GM21390 (cell line): ENCODE data around the gene TACR1.
"Not testable (repeated sequence)": the region's sequence is repeated elsewhere in the genome, so short reads cannot be mapped to it uniquely, and the experiment has no call there.

Source experiments
- ATAC-seq: cut with Tn5 transposase; IDR thresholded peaks from one replicate; pipeline ENCODE4 v1.9.1; 2021; ENCODE audit not compliant: unreplicated experiment

TACR1 gene

DNA sequence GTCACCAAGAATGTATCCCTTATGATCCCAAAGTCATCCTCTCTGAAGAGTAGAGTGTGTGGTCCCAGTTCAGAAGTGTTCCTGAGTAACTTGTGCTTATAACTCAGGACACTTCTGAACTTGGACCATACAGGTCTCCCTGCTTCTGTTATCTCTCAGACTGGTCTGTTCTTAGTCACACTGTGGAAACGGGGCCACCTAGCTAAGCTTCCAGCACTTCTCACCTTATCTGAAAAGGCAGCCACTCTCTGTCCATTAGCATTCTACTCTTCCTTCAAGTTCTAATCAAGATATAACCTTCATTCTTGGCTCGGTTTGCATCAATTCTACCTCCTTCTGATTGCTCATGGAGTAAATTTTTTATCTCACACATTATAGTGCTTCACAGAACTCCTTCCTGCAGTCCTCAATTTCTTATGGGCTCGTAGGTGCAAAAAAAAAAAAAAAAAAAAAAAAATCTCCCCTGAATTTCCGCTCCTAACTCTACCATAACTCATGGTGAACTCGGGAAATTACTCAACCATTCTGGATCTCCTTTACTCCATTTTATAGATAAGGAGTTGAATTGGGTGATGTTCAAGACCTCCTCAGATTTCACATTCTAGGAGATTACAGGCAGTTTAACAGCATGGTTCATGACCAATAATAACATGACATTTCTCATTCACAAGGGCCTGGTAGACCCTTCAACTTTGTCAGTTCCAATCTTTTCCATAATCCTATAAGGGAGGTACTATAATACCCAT is 108.4 kb downstream of the TACR1 start:
- ATAC-seq, result no peak

DNA sequence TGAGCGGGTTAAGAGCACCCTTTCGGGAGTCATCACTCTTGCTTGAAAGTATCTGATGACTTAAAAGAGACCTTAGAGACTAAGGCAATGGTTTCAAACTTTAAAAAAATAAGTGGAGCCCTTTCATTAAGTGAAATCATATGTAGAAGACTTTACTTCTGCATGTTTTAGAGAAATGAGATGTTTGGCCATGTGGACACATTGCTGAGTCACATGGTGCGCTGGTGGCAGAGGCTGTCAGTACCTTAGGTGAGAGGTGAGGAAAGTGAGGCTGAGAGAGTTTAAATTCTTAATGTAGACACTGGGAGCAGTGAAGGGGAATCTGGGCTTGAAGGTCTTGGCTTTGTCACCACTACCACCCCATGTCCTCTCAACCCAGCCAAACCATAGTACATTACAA is 109.8 kb downstream of the TACR1 start:
- ATAC-seq, result no peak

GRCh38 chr2:75088791-75089190 is 110.5 kb downstream of the TACR1 start:
- no peak for ATAC-seq

DNA sequence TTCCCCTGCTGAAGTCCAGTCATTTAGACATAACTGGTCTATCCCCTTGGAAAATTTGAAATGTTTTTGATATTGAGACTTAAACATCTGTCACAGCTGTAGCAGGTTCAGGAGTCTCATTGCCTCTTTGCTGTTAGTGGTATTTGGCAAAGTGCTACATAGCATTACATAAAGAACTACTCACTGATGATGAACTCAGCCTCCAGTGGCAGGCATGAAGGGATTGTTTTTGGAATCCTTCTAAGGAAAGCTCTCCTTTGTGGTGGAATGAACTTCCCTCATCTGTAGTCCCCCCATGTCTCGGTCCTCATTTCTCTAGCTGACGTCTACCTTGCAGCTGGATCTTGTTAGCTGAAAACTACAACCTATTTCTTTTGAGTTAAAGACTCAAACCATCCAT is 111.6 kb downstream of the TACR1 start:
- no peak for ATAC-seq

- no peak for ATAC-seq
Measured at GRCh38 chr2:75079575-75079974, 119.7 kb downstream of the TACR1 start.

DNA sequence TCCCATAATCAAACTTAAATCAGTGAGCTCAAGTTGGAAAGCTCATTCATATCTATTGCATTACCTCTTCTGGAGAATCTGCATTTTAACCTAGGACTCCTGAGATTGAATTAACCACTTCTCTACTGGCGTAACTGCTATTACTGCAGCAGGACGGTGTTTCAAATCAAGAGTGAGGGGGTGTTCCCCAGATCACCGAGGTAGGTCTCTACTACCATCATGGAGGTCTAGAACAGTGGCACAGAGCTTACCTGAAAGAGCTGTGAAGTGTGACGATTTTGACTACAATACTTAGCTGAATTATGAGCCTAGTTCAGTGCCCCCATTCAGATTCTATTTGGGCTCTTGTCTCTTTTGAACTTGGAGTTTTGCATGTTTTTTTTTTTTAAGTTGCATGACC is 121.4 kb downstream of the TACR1 start:
- ATAC-seq, result no peak

- ATAC-seq, result no peak
Measured at GRCh38 chr2:75076088-75076487, 123.2 kb downstream of the TACR1 start.

- ATAC-seq, result no peak
Measured at GRCh38 chr2:75074708-75075107, 124.6 kb downstream of the TACR1 start.

DNA sequence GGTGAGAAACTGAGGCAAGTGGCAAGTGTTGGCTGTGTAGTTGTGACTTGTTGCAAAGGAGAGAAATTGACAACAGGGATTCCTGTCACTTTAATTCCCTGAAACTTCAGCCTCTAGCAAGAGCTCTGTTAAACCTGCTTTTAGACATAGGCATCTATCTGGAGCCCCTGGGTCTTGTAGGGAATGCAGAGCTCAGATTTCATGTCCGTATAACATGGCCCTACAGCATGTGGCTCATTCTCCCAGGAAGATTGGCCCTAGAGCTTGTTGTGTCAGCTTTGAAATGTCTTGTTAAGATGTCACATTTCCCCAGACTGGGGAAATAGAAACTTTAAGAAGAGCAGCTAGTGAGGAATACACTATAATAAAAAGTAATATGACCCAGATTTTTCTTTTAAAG is 125.1 kb downstream of the TACR1 start:
- no peak for ATAC-seq

DNA sequence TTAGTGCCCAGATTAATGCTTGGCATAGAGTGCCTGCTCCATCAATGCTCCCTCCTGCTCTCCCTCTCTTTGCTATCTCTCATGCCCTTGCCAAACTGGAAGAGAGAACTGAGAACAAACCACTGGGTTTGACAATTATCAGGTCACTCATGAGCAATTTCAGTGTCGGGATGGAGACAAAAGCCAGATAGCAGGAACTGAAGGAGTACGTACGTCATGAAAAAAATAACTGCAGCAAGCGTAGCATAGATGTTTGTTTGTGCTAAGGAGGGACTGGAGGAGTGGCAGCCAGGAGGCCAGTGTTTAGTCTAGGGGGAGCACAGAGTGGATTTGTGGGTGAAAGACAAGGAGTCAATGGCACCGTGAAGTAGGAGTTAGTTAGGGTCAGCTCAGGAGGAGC is 127.6 kb downstream of the TACR1 start:
- no peak for ATAC-seq

GRCh38 chr2:75068546-75068945 is 130.8 kb downstream of the TACR1 start:
- no peak for ATAC-seq

GRCh38 chr2:75067506-75067905 is 131.8 kb downstream of the TACR1 start:
- no peak for ATAC-seq

DNA sequence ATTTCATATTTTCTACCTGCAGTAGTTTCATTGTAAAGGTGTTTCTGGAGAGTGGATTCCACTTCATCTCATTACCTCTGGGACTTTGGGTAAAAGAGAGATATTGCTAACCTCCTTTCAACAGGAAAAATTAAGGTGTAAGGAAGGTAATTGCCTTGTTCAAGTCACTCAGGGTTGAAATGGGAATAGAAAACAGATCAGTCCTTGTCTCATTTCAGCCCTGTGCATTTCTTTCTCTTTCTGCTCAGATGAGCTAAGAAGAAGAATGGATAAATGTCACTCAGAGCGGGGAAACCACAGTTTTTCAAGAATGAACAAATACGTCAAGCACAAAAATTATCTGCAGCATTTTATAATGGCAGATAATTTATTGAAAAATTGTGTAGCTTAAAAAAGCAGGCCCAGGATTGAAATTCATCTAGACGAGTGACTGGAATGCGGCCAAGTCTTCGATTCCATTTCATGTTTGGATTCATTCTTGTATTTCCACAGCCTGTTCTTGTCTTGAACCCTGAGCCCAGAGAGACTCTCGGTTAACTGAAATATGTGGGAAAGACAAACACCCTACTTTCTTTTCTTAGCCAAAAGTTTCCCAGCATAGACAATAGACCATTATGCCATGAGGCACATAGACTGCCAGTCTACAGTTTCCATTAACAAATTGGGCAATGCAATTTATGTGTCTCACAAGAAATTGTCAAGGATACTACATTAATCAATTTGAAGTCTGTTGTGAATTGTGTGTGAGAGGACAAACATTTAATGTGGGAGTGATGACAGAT is 133.0 kb downstream of the TACR1 start:
- ATAC-seq, result no peak

DNA sequence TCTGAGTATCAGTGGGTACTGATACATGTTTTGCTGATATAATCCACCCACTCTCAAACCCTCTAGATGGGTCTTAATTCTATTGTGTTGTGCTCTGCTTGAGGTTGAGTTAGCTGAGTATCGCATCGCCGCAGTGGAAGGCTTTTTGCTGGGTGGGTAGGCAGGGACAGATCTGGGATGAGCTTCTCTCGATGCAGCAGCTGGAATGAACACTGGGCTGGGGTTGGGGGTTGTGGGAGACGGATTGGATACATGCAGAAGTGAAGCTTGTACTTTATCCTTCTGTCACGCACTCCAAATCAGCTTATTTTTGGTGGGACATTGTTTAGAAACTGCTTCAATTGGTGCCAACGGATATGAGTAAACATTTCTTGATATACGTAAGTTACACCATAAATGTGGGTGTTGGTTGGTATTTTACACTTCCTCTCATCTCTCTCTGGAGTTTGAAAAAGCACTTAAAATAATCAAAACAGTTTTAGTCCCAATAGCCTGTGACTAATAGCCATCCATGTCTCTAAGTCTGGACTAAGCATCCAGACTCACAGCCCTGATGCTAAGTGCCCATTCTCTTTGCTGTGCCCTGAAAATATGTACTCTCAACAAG is 133.8 kb downstream of the TACR1 start:
- no peak for ATAC-seq

DNA sequence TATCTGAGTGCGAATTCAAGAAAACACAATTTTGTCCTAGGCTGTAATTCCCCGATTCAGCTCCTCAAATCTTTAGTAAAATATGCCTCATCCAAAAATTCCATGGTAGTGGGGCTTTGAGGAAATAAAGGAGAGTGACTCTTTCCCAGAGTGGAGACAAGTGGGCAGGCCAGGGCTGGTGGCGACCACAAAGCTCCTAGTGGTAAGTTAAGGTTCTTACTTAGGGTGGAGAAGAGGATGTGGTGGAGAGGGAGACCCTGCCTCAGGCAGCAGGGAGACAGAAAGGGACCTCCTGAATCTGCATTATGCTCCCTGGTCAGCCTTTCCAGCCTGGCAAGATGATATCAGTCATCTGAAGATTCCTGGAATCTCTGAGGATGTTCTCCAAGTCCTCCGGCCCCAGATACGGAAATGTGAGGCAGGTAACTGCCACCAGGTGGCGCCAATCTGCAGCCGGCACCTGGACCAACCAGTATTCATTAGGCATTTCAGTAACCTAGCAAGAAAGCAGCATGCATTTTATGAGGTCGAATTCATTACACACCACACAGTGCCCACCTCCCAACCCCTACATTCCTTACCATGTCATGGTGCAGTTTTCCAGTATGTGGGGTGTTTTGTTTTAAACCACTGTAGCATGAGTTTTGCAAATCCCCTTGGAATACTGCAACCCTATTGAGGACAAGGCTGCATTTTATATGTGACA is 134.5 kb downstream of the TACR1 start:
- ATAC-seq, result peak; percentile 81

GRCh38 chr2:75063906-75064305 is 135.4 kb downstream of the TACR1 start:
- no peak for ATAC-seq

DNA sequence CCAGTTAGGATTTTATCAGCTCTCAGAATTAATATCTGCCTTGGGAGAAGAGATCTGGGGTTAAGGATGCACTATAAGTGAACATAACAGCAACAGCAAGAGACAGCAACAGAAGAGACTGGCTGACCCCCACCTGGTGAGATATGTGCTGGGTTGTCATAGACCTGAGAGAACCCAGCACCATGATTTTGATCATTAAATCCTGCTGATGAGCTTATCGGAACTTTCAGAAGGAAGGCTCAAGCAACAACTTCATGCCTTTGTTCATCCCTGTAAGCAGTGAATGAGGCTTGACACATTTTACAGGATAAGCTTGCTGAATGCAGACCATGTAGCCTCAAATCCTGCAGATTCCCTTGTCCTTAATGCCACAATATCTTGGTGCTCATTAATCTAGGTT is 140.9 kb downstream of the TACR1 start:
- ATAC-seq, result no peak

- not testable (repeated sequence) for ATAC-seq
Measured at GRCh38 chr2:75057150-75057549, 142.2 kb downstream of the TACR1 start.

DNA sequence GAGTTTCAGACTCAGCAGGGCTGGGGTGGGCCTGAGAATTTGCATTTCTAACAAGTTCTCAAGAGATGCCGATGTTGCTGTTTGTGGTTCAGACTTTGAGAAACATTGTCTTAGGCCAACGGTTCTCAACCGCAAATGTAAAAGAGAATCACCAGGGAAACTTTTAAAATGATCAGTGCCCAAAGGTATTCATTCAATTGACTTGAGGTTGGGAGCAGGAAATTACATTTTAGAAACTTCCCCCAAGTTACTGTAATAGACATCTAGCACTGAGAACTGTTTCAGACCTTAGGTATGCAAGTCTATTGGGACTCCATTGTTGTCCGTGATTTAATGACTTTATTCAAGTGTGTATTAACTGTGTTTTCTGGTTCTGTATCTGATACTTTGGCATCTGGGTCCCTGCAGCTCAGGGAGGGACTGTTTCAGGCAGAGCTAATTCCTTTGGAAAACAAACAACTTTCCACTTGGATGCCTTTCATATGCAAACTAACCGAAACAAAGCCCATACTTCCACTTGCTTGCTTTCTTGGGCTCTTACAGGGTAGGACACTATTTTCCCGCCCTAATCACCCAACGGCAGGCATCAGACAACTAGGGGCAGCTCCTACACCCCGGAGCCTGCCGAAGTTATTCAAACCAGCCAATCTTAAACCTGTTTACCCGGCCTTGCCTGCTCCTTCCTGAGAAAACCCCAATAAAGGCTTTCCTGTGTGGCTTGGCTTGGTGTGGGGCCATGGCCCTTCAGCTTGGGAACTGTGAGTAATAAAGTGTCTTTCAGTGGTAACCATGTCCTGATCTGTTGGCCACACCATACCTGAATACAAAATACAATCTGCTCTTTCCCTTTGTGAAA is 143.3 kb downstream of the TACR1 start:
- peak; percentile 63 for ATAC-seq

GRCh38 chr2:75055142-75055819 is 144.0 kb downstream of the TACR1 start:
- ATAC-seq, result no peak
